GM12878 (cell line): ENCODE results near the gene YAE1. TPM values are rescaled to one million over a fixed set of nuclear protein-coding genes. Genes with fewer than 3 reads are reported as not detected.

Source experiments
- ATAC-seq: fragments of 200-7000 bp; cut with Tn5 transposase; 3 replicates; pipeline ENCODE4 v1.9.1; 2020; ENCODE audit warnings: mild to moderate bottlenecking, moderate library complexity
- BruUV-seq: library from RNA; stranded (reverse); fragments of 400-500 nt; replicated peaks from 2 replicates; lab custom pipeline; 2021; lab: Mats Ljungman, UMichigan
- CTCF ChIA-PET: fragments of 300-600 bp; sonication (Branson Sonifier 250); formaldehyde crosslinking; extraction: SDS; loops from one replicate; lab custom pipeline; 2021; ENCODE audit warnings: inconsistent platforms; lab: Yijun Ruan, JAX
- POLR2A ChIA-PET: fragments of 350-600 bp; formaldehyde crosslinking; extraction: SDS; loops from one replicate; lab custom pipeline; 2021; ENCODE audit warnings: inconsistent platforms; lab: Charles Lee
- RAD21 ChIA-PET: fragments of 300-600 bp; sonication (Branson Sonifier 250); formaldehyde crosslinking; loops from one replicate; lab custom pipeline; 2023; ENCODE audit warnings: antibody characterized with exemption; ENCODE audit not compliant: unreplicated experiment; lab: Charles Lee
- SMC1A ChIA-PET: fragments of 300-600 bp; sonication (Branson Sonifier 250); formaldehyde crosslinking; loops from one replicate; lab custom pipeline; 2023; ENCODE audit not compliant: unreplicated experiment, uncharacterized antibody; lab: Charles Lee
- DNase-seq: peaks from one replicate; pipeline ENCODE4 v3.0.0-alpha.2; 2011; ENCODE audit warnings: low read depth, low spot score
- FAIRE-seq: peaks from 3 replicates; lab custom pipeline; 2011; peaks lifted over from hg19 to GRCh38; lab: Jason Lieb, UNC
- H2AFZ ChIP-seq: 2 replicates; pipeline ENCODE4 v1.6.0; 2011; ENCODE audit warnings: low read depth, low read length, control low read depth; ENCODE audit not compliant: control insufficient read depth
- H3K27ac ChIP-seq: 2 replicates; pipeline ENCODE4 v1.5.1; 2011; ENCODE audit warnings: control low read depth; ENCODE audit not compliant: control insufficient read depth, insufficient read depth
- H3K27me3 ChIP-seq, 2 experiments: replicated peaks in 1 of 2; 2 replicates each; pipeline versions ENCODE4 v1.6.0 to v1.6.1; 2011; ENCODE audit warnings: low read length in 1 of 2; ENCODE audit not compliant: control insufficient read depth in 2 of 2, insufficient read depth in 2 of 2
- H3K36me3 ChIP-seq, 2 experiments: 2 replicates each; pipeline ENCODE4 v1.5.1; 2011; ENCODE audit warnings: low read length in 1 of 2; ENCODE audit not compliant: control insufficient read depth in 2 of 2, insufficient read depth in 2 of 2
- H3K4me1 ChIP-seq: 2 replicates; pipeline ENCODE4 v1.6.1; 2011; ENCODE audit warnings: mild to moderate bottlenecking, low read length, moderate library complexity, mixed read lengths; ENCODE audit not compliant: control insufficient read depth, insufficient read depth
- H3K4me2 ChIP-seq: 2 replicates; pipeline ENCODE4 v1.6.0; 2011; ENCODE audit warnings: control low read depth; ENCODE audit not compliant: control insufficient read depth, insufficient read depth
- H3K4me3 ChIP-seq: fragments of 200-600 bp; sonication (generic); 2 replicates; pipeline ENCODE4 v1.5.1; 2016
- H3K79me2 ChIP-seq: 2 replicates; pipeline ENCODE4 v1.6.0; 2011; ENCODE audit warnings: low read length; ENCODE audit not compliant: control insufficient read depth, insufficient read depth
- H3K9ac ChIP-seq: 2 replicates; pipeline ENCODE4 v1.8.0; 2011; ENCODE audit warnings: low read length, control low read depth, mixed read lengths; ENCODE audit not compliant: control insufficient read depth, insufficient read depth
- H3K9me3 ChIP-seq: replicated peaks from 3 replicates; pipeline ENCODE4 v1.5.1; 2011; ENCODE audit warnings: mild to moderate bottlenecking, low read length; ENCODE audit not compliant: control insufficient read depth, insufficient read depth
- H4K20me1 ChIP-seq: 2 replicates; pipeline ENCODE4 v1.6.0; 2011; ENCODE audit not compliant: control insufficient read depth, insufficient read depth
- BHLHE40 ChIP-seq, 2 experiments: fragments of 450-650 bp in 1 of 2; IDR thresholded peaks; 2 replicates each; pipeline ENCODE4 v1.6.1; 2011 to 2017; ENCODE audit warnings: low read depth in 2 of 2, borderline replicate concordance in 1 of 2, improper control_type of control experiment in 1 of 2, low read length in 1 of 2, mild to moderate bottlenecking in 1 of 2
- BMI1 ChIP-seq: fragments of 450-650 bp; IDR thresholded peaks from 2 replicates; pipeline ENCODE4 v1.6.1; 2016; ENCODE audit warnings: mild to moderate bottlenecking, moderate library complexity, borderline replicate concordance
- E2F4 ChIP-seq: IDR thresholded peaks from 2 replicates; pipeline ENCODE4 v1.6.1; 2012; ENCODE audit warnings: low read depth, low read length, improper control_type of control experiment
- SIX5 ChIP-seq: IDR thresholded peaks from 2 replicates; pipeline ENCODE4 v1.6.1; 2011; ENCODE audit warnings: mild to moderate bottlenecking, low read depth, low read length, moderate library complexity; ENCODE audit not compliant: severe bottlenecking
- WRNIP1 ChIP-seq: IDR thresholded peaks from 2 replicates; pipeline ENCODE4 v1.6.1; 2011; ENCODE audit warnings: low read depth, low read length, improper control_type of control experiment, borderline replicate concordance
- ZSCAN29 ChIP-seq: fragments of 450-650 bp; IDR thresholded peaks from 2 replicates; pipeline ENCODE4 v1.6.1; 2017; ENCODE audit warnings: mild to moderate bottlenecking, moderate library complexity
- WGBS: methylation state at CpG from one replicate; pipeline ENCODE4 v1.1.6; 2016; ENCODE audit warnings: low lambda C conversion rate; ENCODE audit not compliant: insufficient replicate concordance, insufficient coverage; ENCODE audit errors: missing lambda C conversion rate; 5-methylcytosine and 5-hydroxymethylcytosine counted together
- in situ Hi-C: fragments of 300-500 bp; cut with MboI; formaldehyde crosslinking; loops from 9 replicates; pipeline ENCODE4 v1.14.3; 2018; ENCODE audit warnings: mixed read lengths
- intact Hi-C: fragments of 100-400 bp; cut with micrococcal nuclease; formaldehyde crosslinking; loops from one replicate; pipeline ENCODE4 v1.14.2; 2022; ENCODE audit not compliant: unreplicated experiment
- polyA plus RNA-seq, 11 experiments: library from polyadenylated mRNA; depleted of rRNA in 4 of 11; unstranded in 6 of 11; stranded (reverse) in 5 of 11; fragments of >200 nt; fragmentation: Nextera tagmentation in 4 of 11; fragmentation: Illumina TruSeq in 1 of 11; extraction: Ambion mirVana in 4 of 11; extraction: Trizol in 1 of 11; gene quantifications; 1 replicate in 1 of 11; 2 replicates in 10 of 11; pipeline versions ENCODE4 v1.2.1 to v1.2.3, GENCODE V29; 2011 to 2016; ENCODE audit warnings: inconsistent platforms in 2 of 11, missing spikeins in 2 of 11, low read depth in 1 of 11
- total RNA-seq, 4 experiments: library from RNA; depleted of rRNA in 3 of 4; stranded (reverse); fragments of >200 nt in 3 of 4; fragmentation: Illumina TruSeq in 1 of 4; extraction: Trizol in 1 of 4; gene quantifications; 2 replicates each; pipeline versions ENCODE4 v1.2.1 to v1.2.3, GENCODE V29; 2013 to 2021

Gene YAE1
- total and polyA plus RNA-seq, 10 of the 15 experiments (the other 5 are each of a cell fraction or from before 2014, with no cell fraction given), result 13.5 to 35.8 (median 22.9) TPM

GRCh38 chr7:39550411-39550810 is 15.8 kb upstream of the YAE1 start (continued):
- TF ChIP-seq BHLHE40 (IDR thresholded peaks at IDR 0.05; ENCODE audit: borderline replicate concordance in 1 of 2, low read depth in 2 of 2, low read length in 1 of 2) (no peak), WRNIP1 (no peak), ZSCAN29 (no peak), SIX5 (no peak)
- TF ChIP-seq, all 136 proteins: peak for 0

GRCh38 chr7:39553436-39553835 is 12.8 kb upstream of the YAE1 start:
- BruUV-seq, result no TSS peak
- DNase-seq (no peak), FAIRE-seq (no peak), ATAC-seq (no peak)
- in situ Hi-C loops, result no loop called here
- TF ChIP-seq E2F4 (no peak), BMI1 (no peak)
- Histone ChIP-seq H4K20me1 (no peaks in the 10 kb centered on the region), H3K9ac (no peak overlapping the region), H3K79me2 (no peaks in the 10 kb centered on the region), H3K4me3 (no peak overlapping the region), H3K36me3 (no peaks in the 10 kb centered on the region), H3K4me1 (no peaks in the 10 kb centered on the region), H2AFZ (no peak overlapping the region), H3K9me3 (no peaks in the 10 kb centered on the region), H3K27me3 (no peaks in the 10 kb centered on the region; a peak in 1 of 4 replicates), H3K4me2 (no peak overlapping the region), H3K27ac (no peak overlapping the region)
- ChIA-PET POLR2A (no interaction called here), RAD21 (no interaction called here), SMC1A (no interaction called here), CTCF (no interaction called here)
- intact Hi-C loops, result no loop called here
- 47% methylated on average over 3 of the region's 3 CpGs for WGBS
